HG02678 (cell line): ENCODE data around the gene HIP1.
"Not testable (repeated sequence)": the region's sequence is repeated elsewhere in the genome, so short reads cannot be mapped to it uniquely, and the experiment has no call there.

Experiments
- ATAC-seq: cut with Tn5 transposase; IDR thresholded peaks from one replicate; pipeline ENCODE4 v1.9.1; 2021; ENCODE audit warnings: mild to moderate bottlenecking, moderate library complexity; ENCODE audit not compliant: unreplicated experiment

The HIP1 gene

DNA sequence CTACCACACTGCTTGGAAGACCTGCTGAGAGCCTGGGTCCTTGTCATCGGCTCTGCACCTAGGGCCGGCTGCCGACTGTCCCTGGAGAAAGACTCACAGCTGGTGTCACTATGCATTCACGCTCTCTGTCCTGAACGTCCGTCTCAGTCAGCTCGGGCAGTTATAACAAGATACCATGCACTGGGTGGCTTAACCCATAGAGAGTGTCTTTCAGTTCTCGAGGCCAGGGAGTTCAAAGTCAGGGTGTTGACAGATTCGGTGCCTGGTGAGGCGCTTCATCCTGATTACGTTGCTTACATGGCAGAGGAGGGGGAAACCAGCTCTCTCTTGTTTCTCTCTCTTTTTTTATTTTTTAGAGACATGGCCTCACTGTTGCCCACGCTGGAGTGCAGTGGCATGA is 155.5 kb downstream of the HIP1 start:
- ATAC-seq = no peak

DNA sequence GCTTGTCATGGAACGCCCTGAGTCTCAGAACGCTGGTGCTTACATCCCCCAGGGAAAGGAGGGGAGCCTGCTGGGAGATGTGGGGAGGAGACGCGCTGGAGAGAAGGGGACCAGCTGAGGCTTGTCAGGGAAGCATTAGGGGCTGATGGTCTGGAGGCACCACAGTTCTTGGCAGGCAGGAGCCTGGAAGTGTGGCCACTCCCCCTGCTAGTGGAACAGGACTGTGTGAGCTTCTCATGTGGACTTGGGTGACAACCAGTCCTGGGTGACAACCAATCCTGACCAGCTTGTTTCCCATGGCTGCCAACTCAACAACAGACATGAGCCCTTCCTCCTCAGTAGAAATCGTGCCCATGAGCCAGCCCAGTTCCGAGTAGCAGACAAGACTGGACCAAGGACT is 158.8 kb downstream of the HIP1 start:
- ATAC-seq = no peak

DNA sequence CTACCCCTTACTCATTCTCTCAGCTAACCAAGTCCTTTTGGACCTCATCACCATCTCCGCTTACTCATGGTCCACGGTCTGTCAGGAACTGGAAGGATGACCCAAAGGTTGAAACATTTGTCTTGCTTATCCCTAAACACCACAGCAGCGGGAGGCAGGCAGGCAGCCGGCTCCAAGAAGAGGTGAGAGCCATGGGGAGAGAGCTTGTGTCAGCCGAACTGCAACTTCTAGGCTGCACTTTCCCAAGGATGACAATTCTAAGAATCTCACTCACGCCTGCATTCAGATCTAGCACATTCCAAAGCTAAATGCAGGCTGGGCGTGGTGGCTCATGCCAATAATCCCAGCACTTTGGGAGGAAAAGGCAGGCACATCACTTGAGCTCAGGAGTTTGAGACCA is 160.7 kb downstream of the HIP1 start:
- ATAC-seq = no peak

DNA sequence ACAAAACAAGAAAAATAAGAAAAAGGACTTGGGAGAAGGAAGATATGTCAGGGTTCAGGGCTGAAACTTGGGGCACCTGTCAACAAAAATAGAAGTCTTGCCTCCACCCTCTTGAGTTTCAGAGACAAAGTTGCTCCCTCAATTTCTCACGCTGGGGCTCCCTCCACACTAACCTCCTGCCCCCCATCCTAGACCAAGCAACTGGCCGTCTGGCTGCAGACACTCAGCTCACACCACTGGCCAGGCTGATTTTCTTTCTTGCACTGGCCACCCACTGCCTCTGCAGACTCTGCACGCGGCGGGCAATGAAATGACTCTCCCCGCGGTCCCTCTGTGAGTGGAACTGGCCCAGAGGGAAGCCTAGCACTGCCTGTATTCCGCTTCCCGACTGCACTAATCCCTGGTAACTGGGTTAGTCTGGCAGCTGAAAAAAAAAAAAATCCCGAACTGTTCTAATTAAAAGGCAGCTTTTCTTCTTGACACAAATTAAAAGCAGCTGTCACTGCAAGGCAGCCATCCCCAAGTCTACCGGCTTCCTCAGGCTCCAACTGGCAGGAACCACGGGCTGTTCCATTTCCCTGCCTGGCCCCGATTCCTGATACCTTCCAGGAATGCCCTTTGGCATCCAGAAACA is 163.1 kb downstream of the HIP1 start:
- ATAC-seq = no peak

DNA sequence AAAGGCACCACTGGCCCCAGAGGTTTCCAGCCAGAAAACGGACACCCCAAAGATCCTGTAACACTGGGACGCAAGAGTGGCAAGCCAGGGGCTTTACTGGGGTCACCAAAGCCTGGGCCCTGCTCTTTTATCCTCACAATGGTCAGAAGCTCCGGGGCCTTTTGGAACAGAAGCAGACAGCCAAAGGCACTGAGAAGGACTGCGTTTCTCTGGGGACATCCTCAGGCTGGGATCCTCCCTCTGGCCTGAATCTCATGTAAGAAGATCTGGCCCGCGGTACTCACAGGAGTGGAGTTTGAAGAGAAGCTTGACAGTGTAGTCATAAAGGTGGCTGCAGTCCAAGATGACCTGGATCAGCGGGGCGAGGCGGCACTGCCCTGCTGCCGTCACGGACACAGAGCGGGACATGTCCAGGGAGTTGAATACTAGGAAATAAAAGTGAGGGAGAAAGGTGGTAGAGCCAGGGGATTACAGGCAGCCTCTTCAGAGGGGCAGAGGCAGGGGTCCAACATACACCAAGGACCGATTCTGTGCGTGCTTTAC is 165.2 kb downstream of the HIP1 start:
- no peak for ATAC-seq

DNA sequence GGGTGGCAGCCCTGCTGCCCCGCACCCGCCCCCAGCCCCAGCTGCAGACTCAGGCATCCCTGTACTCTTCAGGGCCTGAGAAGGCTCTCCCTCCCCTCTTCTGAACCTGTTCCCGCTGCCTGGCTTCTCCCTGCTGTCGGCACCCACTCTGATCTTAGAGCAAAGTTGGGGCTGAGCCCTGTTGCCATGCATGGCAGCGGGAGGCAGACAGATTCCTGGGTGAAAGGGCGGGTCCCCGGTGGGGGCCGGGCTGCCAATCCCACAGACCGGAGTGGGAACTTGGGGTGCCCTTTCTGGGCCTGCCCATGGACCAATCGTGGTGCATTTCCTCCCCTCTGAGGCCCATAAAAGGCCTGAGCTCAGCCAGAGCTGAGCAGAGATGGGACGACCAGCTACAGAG is 165.9 kb downstream of the HIP1 start:
- no peak for ATAC-seq

DNA sequence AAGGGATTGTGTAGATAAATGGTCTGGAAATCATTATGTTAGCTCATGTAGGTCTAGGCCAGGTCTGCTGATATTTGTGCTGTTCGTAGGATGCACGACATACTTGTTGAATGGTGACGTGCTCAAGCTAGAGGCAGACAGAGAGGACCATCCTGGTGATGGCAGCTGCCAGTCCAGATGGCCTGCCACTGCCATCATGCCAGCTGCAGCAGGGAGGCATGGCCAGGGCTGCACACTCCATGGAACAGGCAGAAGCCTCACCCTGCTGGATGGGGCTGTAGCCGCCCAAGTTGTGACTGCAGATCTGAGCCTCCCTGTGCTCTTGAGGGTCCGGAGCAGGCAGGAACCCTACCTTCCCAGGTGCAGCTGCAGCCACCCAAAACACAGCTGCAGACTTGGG is 166.3 kb downstream of the HIP1 start:
- ATAC-seq = no peak

DNA sequence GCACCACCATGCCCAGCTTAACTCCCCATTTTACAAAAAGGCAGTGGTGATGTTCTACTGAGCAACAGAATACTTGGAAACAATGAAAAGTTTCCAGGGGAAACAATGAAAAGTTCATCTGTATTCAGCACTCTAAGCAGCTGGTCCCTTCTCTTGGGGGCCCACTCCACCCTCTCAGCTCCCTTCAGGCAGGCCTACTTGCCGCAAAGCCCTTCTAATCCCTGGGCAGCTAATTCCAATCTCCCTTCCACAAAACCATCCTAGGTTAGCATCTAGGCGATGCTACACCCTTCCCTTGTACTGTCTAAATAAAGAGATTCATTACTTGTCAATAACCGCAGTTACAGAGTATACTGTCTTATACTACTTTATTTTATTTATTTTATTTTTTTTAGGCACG is 167.5 kb downstream of the HIP1 start:
- ATAC-seq = no peak

DNA sequence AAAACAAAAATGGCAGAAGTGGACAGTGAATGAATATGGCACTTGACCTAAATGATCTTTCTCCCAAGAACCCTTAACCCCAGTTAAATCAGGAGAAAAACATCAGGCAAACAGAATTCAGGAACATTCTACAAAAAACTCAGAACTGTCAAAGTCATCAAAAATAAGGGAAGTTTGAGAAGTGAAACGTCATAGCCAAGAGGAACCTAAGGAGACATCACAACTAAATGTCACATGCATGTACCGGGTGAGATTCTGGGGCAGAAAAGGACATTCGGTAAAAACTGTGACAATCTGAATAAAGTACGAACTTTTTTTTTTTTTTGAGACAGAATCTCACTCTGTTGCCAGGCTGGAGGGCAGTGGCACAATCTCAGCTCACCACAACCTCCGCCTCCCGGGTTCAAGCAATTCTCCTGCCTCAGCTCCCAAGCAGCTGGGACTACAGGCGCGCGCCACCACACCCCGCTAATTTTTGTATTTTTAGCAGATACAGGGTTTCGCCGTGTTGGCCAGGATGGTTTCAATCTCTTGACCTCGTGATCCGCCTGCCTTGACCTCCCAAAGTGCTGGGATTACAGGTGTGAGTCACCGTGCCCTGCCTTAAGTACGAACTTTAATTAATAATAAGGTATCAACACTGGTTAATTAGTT is 169.0 kb downstream of the HIP1 start:
- ATAC-seq = not testable (repeated sequence)

DNA sequence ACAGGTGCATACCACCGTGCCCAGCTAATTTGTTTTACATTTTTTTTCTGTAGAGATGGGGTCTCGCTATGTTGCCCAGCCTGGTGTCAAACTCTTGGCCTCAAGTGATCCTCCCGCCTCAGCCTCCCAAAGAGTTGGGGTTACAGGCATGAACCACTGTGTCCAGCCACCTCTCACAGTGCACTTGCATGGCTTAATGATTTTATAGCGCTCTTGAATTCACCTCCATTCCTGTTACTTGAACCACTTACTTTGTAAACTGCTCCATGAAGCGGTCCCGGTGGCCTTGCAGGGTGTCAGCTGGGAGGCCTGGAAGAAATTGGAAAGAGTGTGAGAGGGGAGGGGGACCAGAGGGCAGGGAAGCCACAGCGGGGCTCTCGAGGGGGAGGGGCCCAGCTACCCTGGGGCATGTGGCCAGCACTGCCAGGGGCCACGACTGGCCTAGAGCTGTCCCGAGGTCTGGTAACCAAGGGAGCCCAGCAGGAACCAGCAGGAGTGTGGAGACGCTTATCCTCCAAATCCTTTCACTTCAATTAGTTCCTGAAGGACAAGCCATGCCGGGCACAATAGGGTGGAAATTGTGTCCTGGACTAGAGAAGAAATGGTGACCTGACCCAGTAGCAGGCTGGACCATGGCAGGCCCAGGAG is 170.7 kb downstream of the HIP1 start:
- ATAC-seq = no peak

DNA sequence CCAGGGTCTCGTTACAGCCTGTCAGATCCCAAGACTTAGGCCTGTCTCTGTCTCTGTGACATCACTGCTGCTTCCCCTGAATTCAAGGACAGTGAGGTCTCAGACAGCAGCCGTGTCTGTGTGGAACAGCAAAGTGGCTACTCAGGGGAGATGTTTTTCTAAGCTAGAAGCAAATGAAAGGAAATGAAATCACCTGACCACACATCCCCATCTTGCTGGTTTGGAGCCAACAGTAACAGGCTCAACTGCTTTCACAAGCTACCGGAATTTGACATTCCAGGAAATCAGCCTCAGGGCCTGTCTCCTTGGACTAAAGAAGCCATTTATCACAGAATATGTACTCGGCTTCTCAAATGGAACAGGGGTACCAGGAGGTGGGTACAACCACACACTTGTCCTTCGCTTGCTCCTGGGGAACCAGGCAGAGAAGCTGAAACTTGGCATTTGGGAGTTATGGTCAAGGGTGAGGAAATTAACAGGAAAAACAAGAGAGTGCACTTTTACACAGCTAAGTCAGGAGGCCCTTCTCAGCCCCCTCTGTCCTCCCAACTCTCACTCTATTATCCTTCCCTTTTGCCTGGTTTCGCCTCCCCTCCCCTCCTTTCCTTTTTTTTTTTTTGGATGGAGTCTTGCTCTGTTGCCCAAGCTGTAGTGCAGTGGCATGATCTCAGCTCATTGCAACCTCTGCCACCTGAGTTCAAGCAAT is 173.5 kb downstream of the HIP1 start:
- no peak for ATAC-seq

DNA sequence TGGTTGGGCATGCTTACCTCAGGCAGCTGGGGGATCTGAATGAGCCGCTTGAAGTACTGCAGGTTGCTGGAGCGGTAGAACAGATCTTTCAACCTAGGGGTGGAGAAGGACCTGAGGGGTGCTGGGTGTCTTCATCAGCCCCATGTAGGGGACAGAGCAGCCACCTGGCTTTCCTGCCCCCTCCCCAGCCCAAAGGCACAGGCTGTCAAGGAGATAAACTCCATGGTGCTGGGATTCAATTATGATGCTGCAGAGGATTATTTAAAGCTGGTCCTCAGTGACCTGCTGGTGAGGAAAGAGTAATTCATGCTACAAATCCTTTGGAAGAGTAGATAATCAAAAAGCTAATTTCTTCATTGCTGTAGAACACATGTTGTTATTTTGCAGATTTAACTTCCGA is 175.6 kb downstream of the HIP1 start:
- ATAC-seq = no peak

DNA sequence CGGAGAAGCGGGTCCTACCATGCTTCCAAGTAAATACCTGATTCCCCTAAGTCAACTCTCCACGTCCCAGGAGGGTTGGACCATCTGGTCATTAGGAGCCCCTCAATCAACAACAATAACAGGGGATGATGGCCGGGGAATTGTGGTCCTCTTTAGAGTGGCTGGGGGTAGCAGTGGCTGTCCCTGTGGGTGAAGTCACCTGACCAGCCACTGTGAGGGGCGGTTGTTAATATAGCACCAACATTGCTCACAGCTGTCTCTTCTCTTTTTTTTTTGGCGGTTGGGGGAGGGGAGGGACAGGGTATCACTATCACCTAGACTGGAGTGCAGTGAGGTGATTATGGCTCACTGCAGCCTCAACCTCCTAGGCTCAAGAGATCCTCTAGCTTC is 178.8 kb downstream of the HIP1 start:
- ATAC-seq = no peak

DNA sequence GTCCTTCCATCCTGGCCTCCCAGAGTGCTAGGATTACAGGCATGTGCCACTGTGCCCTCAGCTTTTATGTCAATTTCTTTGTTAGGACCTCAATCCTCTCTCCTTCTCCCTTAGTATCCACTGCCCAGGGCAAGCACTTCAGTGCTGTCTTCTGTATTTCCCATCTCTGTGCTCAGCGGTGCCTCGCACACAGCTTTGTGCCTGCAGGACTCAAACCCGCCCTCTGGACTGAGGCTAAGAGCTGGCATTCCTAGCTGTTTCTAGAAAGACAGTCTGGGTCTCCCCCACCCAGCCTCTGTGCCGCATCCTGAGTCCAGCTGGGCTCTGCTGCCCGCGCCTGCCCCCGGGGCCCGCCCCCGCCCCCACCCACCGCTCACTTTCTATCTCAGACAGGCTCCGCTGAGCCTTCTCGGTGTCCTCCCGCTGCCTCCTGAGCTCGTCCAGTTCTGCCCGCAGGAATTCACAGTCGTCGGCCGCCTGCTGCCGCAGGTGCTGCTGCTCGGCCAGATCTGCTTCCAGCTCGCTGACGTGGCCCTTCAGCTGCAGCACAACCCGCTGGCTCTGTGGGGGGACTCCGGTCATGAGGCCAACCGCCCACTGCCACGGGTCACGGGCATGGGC is 179.3 kb downstream of the HIP1 start:
- no peak for ATAC-seq

DNA sequence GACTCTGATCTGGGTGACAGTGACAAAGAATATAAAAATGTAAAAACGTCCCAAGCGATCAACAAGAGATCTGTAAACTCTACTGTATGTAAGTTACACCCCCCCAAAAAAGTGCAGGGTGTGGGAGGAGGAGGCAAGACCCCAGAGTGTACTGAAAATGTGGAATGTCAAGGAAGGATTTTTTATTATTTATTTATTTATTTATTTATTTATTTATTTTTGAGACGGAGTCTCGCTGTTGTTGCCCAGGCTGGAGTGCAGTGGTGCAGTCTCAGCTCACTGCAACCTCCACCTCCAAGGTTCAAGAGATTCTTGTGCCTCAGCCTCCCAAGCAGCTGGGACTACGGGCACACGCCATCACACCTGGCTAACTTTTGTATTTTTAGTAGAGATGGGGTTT is 181.9 kb downstream of the HIP1 start:
- not testable (repeated sequence) for ATAC-seq

DNA sequence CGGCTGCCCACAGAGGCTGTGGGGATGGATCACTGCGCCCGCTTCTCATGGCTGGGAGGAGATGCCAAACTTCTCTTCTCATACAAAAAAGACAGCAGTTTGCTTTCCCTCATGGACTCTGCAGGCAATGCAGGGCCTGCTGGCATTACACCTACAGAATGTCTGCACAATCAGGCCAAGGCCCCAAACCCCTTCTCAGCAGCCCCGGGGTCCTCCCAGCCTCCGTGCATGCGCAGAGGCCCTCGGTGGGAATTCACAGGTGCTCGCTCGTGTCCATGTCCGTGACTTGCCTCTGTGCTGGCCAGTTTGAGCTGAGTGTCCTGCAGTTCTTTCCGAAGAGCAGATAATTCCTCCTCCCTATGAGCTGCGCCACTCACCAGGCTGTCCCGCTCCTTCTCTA is 183.0 kb downstream of the HIP1 start:
- ATAC-seq = no peak

DNA sequence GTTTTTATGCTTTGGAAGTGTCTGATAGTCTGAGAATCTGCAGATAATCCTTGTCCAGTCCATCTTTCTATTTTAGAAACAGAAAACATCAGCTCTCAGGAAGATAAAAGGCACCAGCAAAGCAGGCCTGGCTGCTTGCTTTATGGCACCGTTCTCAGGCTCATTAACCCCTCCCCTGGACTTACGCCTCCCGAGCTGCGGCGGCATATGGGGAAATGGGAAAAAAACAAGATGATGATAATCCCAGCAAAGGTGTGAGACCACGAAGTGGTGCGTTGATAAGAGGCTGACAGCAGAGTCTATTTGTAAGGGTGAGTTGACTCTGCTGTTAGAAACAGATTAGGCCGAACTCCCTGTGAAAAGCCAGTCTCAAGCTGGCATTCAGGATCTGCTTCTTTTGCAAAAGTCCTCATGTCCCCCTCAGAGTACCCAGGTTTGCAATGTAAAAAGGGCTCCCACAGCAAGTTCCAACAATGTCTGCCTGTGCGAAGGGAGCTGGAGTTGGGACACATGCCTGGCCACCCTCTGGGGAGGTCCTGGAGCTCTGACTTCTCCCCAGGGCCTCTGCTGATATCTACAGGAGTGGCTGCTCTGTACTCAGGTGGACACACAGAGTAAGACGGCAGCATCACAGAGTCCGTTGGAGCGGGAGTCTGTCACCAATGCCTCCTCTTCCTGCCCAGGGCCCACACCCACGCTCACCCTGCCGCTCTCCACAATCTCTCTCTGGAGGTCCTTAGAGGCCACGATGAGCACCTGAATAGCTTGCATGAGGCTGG is 192.3 kb downstream of the HIP1 start:
- ATAC-seq = no peak

DNA sequence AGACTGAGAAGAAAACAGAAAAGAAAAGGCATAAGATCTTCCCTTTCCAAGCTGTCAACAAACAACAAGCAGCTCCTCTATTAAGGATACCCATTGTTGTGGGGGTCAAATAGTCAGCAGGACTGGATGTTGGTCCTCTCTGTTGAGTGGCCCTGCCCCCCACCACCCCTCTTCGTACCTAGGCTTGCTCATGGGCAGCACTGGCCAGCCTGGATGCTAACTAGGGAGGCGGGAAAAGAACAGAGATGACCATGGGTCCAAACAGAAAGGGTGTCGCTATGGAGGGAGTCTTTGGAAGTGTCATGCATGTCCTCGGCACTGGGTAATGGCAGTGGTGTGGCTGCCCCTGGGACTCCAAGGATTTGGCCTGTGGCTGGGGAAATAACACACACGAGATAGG is 201.0 kb downstream of the HIP1 start:
- no peak for ATAC-seq

DNA sequence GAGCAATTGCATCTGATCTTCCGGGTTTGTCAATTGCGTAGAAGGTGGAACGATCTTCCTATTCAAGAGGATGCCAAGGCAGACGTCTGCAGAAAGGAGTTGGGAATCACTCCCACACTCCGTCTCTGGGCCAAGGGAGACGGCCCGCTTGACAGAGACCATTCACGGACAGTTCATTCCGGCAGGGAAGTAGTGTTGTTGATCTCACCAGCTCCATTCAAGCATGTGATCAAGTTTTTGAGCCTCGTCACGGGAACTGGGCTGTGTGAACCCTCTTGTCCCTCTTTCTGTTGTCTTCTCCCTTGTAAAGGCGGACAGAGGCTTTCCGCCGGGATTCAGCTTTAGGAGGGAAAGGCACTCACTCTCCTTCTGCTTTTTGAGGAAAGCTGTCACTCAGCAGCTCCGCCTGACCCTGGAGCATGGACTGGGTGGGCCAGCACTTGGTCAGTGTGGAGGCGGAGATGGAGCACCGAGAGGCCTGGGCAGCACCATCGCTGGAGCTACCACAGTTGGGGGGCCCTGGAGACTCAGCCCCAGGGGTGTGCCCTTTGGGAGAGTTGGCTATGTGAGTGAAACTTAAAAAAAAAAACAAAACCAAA is 201.7 kb downstream of the HIP1 start:
- no peak for ATAC-seq

DNA sequence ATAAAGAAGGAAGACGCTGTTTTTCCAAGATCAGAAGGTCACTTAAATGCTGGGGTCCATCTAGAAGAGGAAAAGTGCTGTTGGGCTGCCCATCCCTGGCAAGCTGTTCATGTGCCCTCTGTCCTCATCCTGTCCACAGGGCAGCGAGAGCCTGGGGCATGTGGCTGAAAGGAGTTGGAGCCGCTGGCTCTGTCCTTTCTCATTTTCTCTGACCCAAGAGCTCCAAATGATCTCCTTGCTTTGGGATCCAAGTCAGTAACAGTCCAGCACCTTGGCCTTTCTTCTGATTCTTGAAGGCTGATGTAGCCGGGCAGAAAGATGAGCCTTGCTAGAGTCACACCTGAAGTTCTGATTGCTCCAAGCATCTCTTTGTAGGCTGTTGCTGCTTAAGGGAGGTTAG is 202.2 kb downstream of the HIP1 start:
- ATAC-seq = no peak
